Activated CD4-positive, alpha-beta T cell treated with anti-CD3 and anti-CD28 coated beads, Interleukin-2, amount 10 ng/mL, durations not matched to agents 7 days and 5 days (primary cell): ENCODE results near the gene CYP2S1. TPM values are rescaled to one million over a fixed set of nuclear protein-coding genes. Genes with fewer than 3 reads are reported as not detected.

Experiments used
- total RNA-seq, 2 experiments: library from RNA; stranded (reverse); gene quantifications; one replicate each; pipeline ENCODE4 v1.2.3, GENCODE V29; 2021

The CYP2S1 gene
- total RNA-seq, 2 experiments from 2014 or later = 0.17 to 0.27 TPM

Other genes starting within 250 kb of the CYP2S1 start
- gene CYP2B6, start 201.9 kb upstream of the CYP2S1 start, total RNA-seq = not detected
- gene CYP2A13, start 104.8 kb upstream of the CYP2S1 start, total RNA-seq = not detected
- gene CYP2F1, start 78.8 kb upstream of the CYP2S1 start, total RNA-seq = not detected
- gene AXL, start 26.0 kb downstream of the CYP2S1 start, total RNA-seq = under 1 TPM; 0.06 to 0.20 TPM
- gene HNRNPUL1, start 71.2 kb downstream of the CYP2S1 start, total RNA-seq = 100 to 1,000 TPM; 333 to 348 TPM
- 10 to 100 TPM; 50.4 to 51.7 TPM for gene CCDC97, start 117.0 kb downstream of the CYP2S1 start, total RNA-seq
- 100 to 1,000 TPM; 194 TPM for gene TGFB1, start 160.7 kb downstream of the CYP2S1 start, total RNA-seq
- 10 to 100 TPM; 11.6 to 11.7 TPM for gene B9D2, start 170.9 kb downstream of the CYP2S1 start, total RNA-seq
- gene TMEM91, start 183.3 kb downstream of the CYP2S1 start, total RNA-seq = 1 to 10 TPM; 5.4 to 5.6 TPM
- gene EXOSC5, start 204.1 kb downstream of the CYP2S1 start, total RNA-seq = 10 to 100 TPM; 21.1 to 26.9 TPM
- 10 to 100 TPM; 12.7 TPM for gene BCKDHA, start 204.6 kb downstream of the CYP2S1 start, total RNA-seq
- 1 to 10 TPM; 2.1 to 2.2 TPM for gene B3GNT8, start 234.2 kb downstream of the CYP2S1 start, total RNA-seq
- 10 to 100 TPM; 48.9 to 54.1 TPM for gene DMAC2, start 246.7 kb downstream of the CYP2S1 start, total RNA-seq
- not detected for gene ERICH4, start 249.9 kb downstream of the CYP2S1 start, total RNA-seq